Breast epithelium (tissue), 4 donors: ENCODE results near the gene SSR4. TPM values are rescaled to one million over a fixed set of nuclear protein-coding genes. Genes with fewer than 3 reads are reported as not detected.

Experiments
- DNase-seq, 2 donors: peaks; one replicate each; pipeline ENCODE4 v3.0.0-alpha.2; 2019; ENCODE audit warnings: low spot score in 2 of 2
- H3K27ac ChIP-seq, 2 donors: fragments of 200-600 bp; sonication (generic) in 1 of 2; one replicate each; pipeline ENCODE4 v1.5.1; 2016 to 2019; ENCODE audit warnings: mild to moderate bottlenecking in 1 of 2
- H3K27me3 ChIP-seq, 2 donors: fragments of 200-600 bp; sonication (generic) in 1 of 2; one replicate each; pipeline versions ENCODE4 v1.5.1 to v1.6.0; 2017 to 2019; ENCODE audit warnings: control low read depth in 1 of 2, mild to moderate bottlenecking in 1 of 2
- H3K36me3 ChIP-seq: fragments of 200-600 bp; one replicate; pipeline ENCODE4 v1.5.1; 2019
- H3K4me1 ChIP-seq, 2 donors: fragments of 200-600 bp; sonication (generic); one replicate each; pipeline ENCODE4 v1.5.1; 2016 to 2019; ENCODE audit warnings: control low read depth in 1 of 2
- H3K4me3 ChIP-seq, 3 donors: fragments of 200-600 bp; sonication (generic); 1 replicate in 2 of 3; 2 replicates in 1 of 3; pipeline ENCODE4 v1.5.1; 2016 to 2019; ENCODE audit warnings: mild to moderate bottlenecking in 3 of 3, moderate library complexity in 2 of 3
- H3K9me3 ChIP-seq, 2 donors: fragments of 200-600 bp; sonication (generic) in 1 of 2; one replicate each; pipeline ENCODE4 v1.5.1; 2016 to 2019; ENCODE audit warnings: control low read depth in 1 of 2
- POLR2A ChIP-seq: fragments of 450-650 bp; IDR thresholded peaks from one replicate; pipeline ENCODE4 v1.6.1; 2016; ENCODE audit warnings: antibody characterized with exemption, mild to moderate bottlenecking, moderate library complexity
- POLR2AphosphoS5 ChIP-seq, 3 donors: sonication (generic); formaldehyde crosslinking; IDR thresholded peaks; one replicate each; pipeline ENCODE4 v1.6.1; 2017; ENCODE audit warnings: antibody characterized with exemption in 3 of 3
- intact Hi-C: fragments of 100-400 bp; cut with DNase I; formaldehyde crosslinking; loops from one replicate; pipeline ENCODE4 v1.15.1; 2023; ENCODE audit warnings: low total_unique reads
- total RNA-seq, 3 donors: library from RNA; depleted of rRNA; stranded (reverse); fragments of >200 nt; gene quantifications; one replicate each; pipeline ENCODE4 v1.1.0, GENCODE V29; 2016
- TF ChIP-seq, protein P1 (sequence below), 3 donors: fragments of 450-650 bp; IDR thresholded peaks; one replicate each; pipeline ENCODE4 v1.5.1; 2016 to 2017; ENCODE audit warnings: antibody characterized with exemption in 3 of 3, mild to moderate bottlenecking in 3 of 3, moderate library complexity in 3 of 3

Gene SSR4
- total RNA-seq, 3 donors from 2014 or later, result 112 to 252 (median 182) TPM

DNA sequence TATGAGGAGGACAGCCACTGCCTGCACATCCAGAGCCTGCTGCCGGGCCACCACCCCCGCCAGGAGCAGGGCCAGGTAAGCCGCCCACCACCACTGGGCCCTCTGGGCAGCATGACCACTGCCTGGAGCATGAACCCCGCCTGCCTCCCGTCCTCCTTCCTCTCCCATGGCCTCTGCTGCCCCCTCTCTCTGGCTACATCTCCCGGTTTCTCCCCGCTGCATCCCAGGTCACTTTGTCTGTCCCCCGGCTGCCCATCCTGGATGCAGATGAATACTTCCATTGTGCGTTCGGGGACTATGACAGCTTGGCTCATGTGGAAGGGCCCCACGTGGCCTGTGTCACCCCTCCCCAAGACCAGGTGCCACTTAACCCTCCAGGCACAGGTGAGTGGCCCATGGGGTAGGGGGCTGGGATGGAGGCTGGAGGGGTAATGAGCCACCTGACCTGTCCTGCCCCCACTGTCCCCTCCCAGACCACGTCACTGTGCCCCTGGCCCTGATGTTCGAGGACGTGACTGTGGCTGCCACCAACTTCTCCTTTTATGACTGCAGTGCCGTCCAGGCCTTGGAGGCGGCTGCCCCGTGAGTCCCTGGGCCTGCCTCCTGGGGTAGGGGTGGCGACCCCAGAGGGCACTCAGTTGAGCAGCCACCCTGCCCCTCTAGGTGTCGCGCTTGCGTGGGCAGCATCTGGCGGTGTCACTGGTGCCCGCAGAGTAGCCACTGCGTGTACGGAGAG is 24.4 kb upstream of the SSR4 start:
- peaks cover 0 to 3% of the 10 kb centered on the region in 2 donors for H3K9me3 ChIP-seq
- no peak for TF ChIP-seq POLR2AphosphoS5 (IDR thresholded peaks at IDR 0.05)
- TF ChIP-seq POLR2A, result no peak
- TF ChIP-seq, protein P1, sequence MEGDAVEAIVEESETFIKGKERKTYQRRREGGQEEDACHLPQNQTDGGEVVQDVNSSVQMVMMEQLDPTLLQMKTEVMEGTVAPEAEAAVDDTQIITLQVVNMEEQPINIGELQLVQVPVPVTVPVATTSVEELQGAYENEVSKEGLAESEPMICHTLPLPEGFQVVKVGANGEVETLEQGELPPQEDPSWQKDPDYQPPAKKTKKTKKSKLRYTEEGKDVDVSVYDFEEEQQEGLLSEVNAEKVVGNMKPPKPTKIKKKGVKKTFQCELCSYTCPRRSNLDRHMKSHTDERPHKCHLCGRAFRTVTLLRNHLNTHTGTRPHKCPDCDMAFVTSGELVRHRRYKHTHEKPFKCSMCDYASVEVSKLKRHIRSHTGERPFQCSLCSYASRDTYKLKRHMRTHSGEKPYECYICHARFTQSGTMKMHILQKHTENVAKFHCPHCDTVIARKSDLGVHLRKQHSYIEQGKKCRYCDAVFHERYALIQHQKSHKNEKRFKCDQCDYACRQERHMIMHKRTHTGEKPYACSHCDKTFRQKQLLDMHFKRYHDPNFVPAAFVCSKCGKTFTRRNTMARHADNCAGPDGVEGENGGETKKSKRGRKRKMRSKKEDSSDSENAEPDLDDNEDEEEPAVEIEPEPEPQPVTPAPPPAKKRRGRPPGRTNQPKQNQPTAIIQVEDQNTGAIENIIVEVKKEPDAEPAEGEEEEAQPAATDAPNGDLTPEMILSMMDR (IDR thresholded peaks at IDR 0.05), result no peak
- peaks cover 0 to 49% of the 10 kb centered on the region in 2 donors for H3K27me3 ChIP-seq
- no peak for DNase-seq
- no peak overlapping the region for H3K27ac ChIP-seq
- no peaks in the 10 kb centered on the region for H3K36me3 ChIP-seq
- intact Hi-C loops, result no loop called here
- H3K4me1 ChIP-seq, result no peaks in the 10 kb centered on the region
- no peak overlapping the region for H3K4me3 ChIP-seq

DNA sequence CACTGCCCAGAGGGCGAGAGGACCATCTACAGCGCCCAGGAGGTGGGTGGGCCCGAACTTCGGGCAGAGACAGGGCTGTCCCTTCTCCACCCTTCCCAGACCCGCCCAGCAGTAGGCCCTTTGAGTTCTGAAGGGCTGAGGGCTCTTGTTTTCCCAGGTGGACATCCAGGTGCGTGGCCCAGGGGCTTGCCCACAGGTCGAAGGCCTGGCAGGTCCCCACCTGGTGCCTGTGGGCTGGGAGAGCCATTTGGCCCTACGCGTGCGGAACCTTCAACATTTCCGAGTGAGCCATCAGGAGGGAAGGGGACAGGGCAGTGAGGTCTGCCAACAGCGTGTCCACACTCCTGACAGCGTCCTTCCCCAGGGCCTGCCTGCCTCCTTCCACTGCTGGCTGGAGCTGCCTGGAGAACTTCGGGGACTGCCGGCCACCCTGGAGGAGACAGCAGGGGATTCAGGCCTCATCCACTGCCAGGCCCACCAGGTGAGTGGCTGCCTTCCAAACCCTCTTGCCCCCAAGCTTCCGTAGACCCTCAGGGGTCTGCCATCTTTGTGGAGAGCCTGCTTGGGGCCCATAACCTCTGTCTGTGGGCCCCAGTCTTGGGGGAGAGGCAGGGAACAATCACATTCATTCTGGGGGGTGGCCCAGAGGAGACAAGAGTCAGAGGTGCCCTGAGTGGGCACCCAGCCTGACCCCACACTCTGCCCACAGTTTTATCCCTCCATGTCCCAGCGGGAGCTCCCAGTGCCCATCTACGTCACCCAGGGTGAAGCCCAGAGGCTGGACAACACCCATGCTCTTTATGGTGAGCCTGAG is 23.7 kb upstream of the SSR4 start:
- H3K36me3 ChIP-seq, result no peaks in the 10 kb centered on the region
- H3K4me1 ChIP-seq, result no peaks in the 10 kb centered on the region
- peaks cover 0 to 3% of the 10 kb centered on the region in 2 donors for H3K9me3 ChIP-seq
- intact Hi-C loops, result no loop called here
- no peak overlapping the region for H3K27ac ChIP-seq
- TF ChIP-seq, protein P1 (IDR thresholded peaks at IDR 0.05), result no peak
- no peak for TF ChIP-seq POLR2AphosphoS5 (IDR thresholded peaks at IDR 0.05)
- no peak for TF ChIP-seq POLR2A
- H3K27me3 ChIP-seq, result peaks cover 0 to 47% of the 10 kb centered on the region in 2 donors
- H3K4me3 ChIP-seq, result no peak overlapping the region
- DNase-seq, result no peak

DNA sequence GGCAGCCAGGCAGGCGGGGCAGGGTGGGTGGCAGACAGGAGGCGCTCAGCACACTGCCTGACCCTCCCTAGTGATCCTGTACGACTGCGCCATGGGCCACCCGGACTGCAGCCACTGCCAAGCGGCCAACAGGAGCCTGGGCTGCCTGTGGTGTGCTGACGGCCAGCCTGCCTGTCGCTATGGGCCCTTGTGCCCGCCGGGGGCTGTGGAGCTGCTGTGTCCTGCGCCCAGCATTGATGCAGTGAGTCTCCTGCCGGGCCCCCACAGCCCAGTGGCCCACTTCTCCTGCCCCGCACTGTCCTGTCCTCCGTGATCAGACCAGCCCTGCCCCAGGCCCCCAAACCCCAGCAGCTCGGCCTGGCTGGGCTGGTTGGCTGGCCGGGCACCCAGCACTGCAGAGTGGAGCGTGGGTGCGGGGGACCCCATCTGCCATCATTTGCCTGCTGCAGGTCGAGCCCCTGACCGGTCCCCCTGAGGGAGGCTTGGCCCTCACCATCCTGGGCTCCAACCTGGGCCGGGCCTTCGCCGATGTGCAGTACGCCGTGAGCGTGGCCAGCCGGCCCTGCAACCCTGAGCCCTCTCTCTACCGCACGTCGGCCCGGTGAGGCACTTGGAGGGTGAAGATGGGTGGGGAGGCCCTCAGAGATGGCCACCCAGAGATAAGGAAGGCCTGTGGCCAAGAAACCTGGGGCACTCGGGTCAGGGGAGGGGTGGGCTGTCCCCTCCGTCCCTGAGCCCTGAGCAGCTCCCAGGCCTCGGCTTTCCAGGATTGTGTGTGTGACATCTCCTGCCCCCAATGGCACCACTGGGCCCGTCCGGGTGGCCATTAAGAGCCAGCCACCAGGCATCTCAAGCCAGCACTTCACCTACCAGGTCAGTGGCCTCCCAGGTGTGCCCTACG is 22.8 kb upstream of the SSR4 start:
- Histone ChIP-seq H3K4me3 (no peak overlapping the region), H3K27me3 (peaks cover 0 to 47% of the 10 kb centered on the region in 2 donors), H3K9me3 (peaks cover 0 to 3% of the 10 kb centered on the region in 2 donors), H3K27ac (no peak overlapping the region), H3K4me1 (no peaks in the 10 kb centered on the region), H3K36me3 (no peaks in the 10 kb centered on the region)
- DNase-seq, result no peak
- TF ChIP-seq POLR2A, result no peak
- TF ChIP-seq, protein P1 (IDR thresholded peaks at IDR 0.05), result no peak
- no peak for TF ChIP-seq POLR2AphosphoS5 (IDR thresholded peaks at IDR 0.05)
- intact Hi-C loops, result no loop called here

DNA sequence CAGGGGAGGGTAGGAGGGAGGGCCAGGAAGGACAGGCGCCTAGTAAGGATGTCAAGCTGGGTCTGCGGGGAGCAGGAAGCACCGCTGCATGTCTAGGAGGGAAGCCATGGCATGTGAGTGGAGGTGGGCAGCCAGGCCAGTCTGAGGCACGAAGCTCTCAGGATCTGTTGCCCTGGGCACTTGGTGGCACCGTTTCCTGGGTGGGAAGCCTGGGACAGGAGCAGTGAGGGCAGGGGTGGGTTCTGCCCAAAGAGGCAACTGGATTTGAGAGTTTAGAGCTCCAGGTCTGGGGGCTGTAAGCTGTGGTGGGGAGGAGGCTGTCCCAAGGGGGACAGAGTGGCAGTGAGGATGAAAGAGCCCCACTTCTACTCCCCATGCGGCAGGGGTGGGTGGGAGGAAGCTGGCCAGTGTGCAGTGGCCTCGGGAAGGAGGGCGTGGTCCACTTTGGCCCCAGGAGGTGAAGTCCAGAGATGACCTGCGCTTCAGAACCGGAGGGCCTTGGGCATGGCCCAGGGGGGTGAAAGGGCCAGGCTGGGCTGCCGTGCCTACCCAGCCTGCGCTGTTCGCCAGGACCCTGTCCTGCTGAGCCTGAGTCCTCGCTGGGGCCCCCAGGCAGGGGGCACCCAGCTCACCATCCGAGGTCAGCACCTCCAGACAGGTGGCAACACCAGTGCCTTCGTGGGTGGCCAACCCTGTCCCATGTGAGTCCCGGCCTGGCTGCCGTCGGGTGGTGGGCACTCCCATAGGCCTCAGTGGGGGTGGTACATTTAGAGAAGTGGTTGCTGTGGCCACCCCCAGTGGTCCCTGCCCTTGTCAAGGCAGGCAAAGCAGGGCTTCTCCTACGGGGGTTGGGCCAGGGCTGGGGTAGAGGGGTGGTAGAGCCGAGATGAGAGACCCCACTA is 21.9 kb upstream of the SSR4 start:
- no peaks in the 10 kb centered on the region for H3K36me3 ChIP-seq
- intact Hi-C loops, result no loop called here
- H3K4me1 ChIP-seq, result no peaks in the 10 kb centered on the region
- TF ChIP-seq, protein P1 (IDR thresholded peaks at IDR 0.05), result no peak
- TF ChIP-seq POLR2A (no peak), POLR2AphosphoS5 (IDR thresholded peaks at IDR 0.05) (no peak)
- no peak overlapping the region for H3K27ac ChIP-seq
- DNase-seq, result no peak
- H3K4me3 ChIP-seq, result no peak overlapping the region
- no peaks in the 10 kb centered on the region for H3K9me3 ChIP-seq
- peaks cover 0 to 54% of the 10 kb centered on the region in 2 donors for H3K27me3 ChIP-seq
